Lower leg skin (tissue), 3 donors: ENCODE data around the gene GYPB.
"Not testable (repeated sequence)": the region's sequence is repeated elsewhere in the genome, so short reads cannot be mapped to it uniquely, and the experiment has no call there.

Experiments
- CTCF ChIP-seq, 3 donors: fragments of 450-650 bp; IDR thresholded peaks; one replicate each; pipeline ENCODE4 v1.5.1; 2016; ENCODE audit warnings: antibody characterized with exemption in 3 of 3, mild to moderate bottlenecking in 3 of 3, moderate library complexity in 2 of 3
- POLR2A ChIP-seq, 2 donors: fragments of 450-650 bp; IDR thresholded peaks; one replicate each; pipeline ENCODE4 v1.6.1; 2016 to 2017; ENCODE audit warnings: antibody characterized with exemption in 2 of 2, mild to moderate bottlenecking in 1 of 2, moderate library complexity in 1 of 2

GRCh38 chr4:143947493-143947892 is 71.7 kb downstream of the GYPB start:
- TF ChIP-seq POLR2A, CTCF (IDR thresholded peaks at IDR 0.05): not testable (repeated sequence)
